IMR-90 (cell line): ENCODE measurements around the gene TACC2. TPM values are rescaled to one million over a fixed set of nuclear protein-coding genes. Genes with fewer than 3 reads are reported as not detected.

Experiments
- ATAC-seq: fragments of 200-7000 bp; cut with Tn5 transposase; 2 replicates; pipeline ENCODE4 v1.9.1; 2020; ENCODE audit warnings: low read depth, mild to moderate bottlenecking, moderate library complexity
- BruUV-seq: library from RNA; stranded (reverse); fragments of 400-500 nt; replicated peaks from 2 replicates; lab custom pipeline; 2021; lab: Mats Ljungman, UMichigan
- CTCF ChIA-PET: fragments of 300-600 bp; formaldehyde crosslinking; extraction: SDS; loops from one replicate; lab custom pipeline; 2021; ENCODE audit warnings: antibody characterized with exemption; lab: Yijun Ruan, JAX
- POLR2A ChIA-PET: fragments of 300-600 bp; sonication (Branson Sonifier 250); formaldehyde crosslinking; loops from one replicate; lab custom pipeline; 2022; ENCODE audit warnings: antibody characterized with exemption; ENCODE audit not compliant: unreplicated experiment; lab: Charles Lee
- DNase-seq: peaks from one replicate; pipeline ENCODE4 v3.0.0; 2013
- H2AFZ ChIP-seq: replicated peaks from 2 replicates; pipeline ENCODE3; 2013; ENCODE audit warnings: low read length, mild to moderate bottlenecking; ENCODE audit not compliant: poor library complexity
- H2AK5ac ChIP-seq: 2 replicates; pipeline ENCODE4 v1.6.1; 2013; ENCODE audit warnings: low read depth, low read length, inconsistent platforms
- H2AK9ac ChIP-seq: replicated peaks from 2 replicates; pipeline ENCODE3; 2013; ENCODE audit warnings: mild to moderate bottlenecking, low read depth, low read length, moderate library complexity; ENCODE audit not compliant: poor library complexity
- H2BK120ac ChIP-seq: 2 replicates; pipeline ENCODE4 v1.6.1; 2013; ENCODE audit warnings: low read depth, low read length, inconsistent platforms
- H2BK15ac ChIP-seq: 3 replicates; pipeline ENCODE4 v1.6.1; 2013; ENCODE audit warnings: low read depth, low read length, inconsistent platforms
- H2BK20ac ChIP-seq: 2 replicates; pipeline ENCODE4 v1.6.1; 2013; ENCODE audit warnings: low read depth, mild to moderate bottlenecking, inconsistent platforms, low read length, moderate library complexity
- H2BK5ac ChIP-seq: 2 replicates; pipeline ENCODE4 v1.6.1; 2013; ENCODE audit warnings: mild to moderate bottlenecking, low read depth, low read length, inconsistent platforms; ENCODE audit not compliant: poor library complexity, severe bottlenecking
- H3K14ac ChIP-seq: replicated peaks from 2 replicates; pipeline ENCODE4 v1.6.1; 2013; ENCODE audit warnings: low read depth, low read length, inconsistent platforms
- H3K18ac ChIP-seq: 2 replicates; pipeline ENCODE4 v1.6.1; 2013; ENCODE audit warnings: low read depth, low read length, control low read depth
- H3K23ac ChIP-seq: 2 replicates; pipeline ENCODE4 v1.6.1; 2013; ENCODE audit warnings: low read depth, low read length, inconsistent platforms
- H3K27ac ChIP-seq: 2 replicates; pipeline ENCODE4 v1.5.1; 2013; ENCODE audit warnings: mild to moderate bottlenecking, control low read depth, low read length; ENCODE audit not compliant: insufficient read depth
- H3K27me3 ChIP-seq: 2 replicates; pipeline ENCODE4 v1.6.1; 2013; ENCODE audit warnings: low read length; ENCODE audit not compliant: control insufficient read depth, insufficient read depth
- H3K36me3 ChIP-seq: 2 replicates; pipeline ENCODE4 v1.6.1; 2013; ENCODE audit warnings: low read length, mixed read lengths; ENCODE audit not compliant: control insufficient read depth, insufficient read depth
- H3K4ac ChIP-seq: 2 replicates; pipeline ENCODE4 v1.6.1; 2013; ENCODE audit warnings: low read depth, low read length, inconsistent platforms
- H3K4me1 ChIP-seq: 2 replicates; pipeline ENCODE4 v1.6.1; 2013; ENCODE audit warnings: low read length, mixed read lengths; ENCODE audit not compliant: control insufficient read depth, insufficient read depth
- H3K4me2 ChIP-seq: 2 replicates; pipeline ENCODE4 v1.6.1; 2013; ENCODE audit warnings: low read depth, mild to moderate bottlenecking, control low read depth, low read length, moderate library complexity
- H3K4me3 ChIP-seq: 2 replicates; pipeline ENCODE4 v1.5.1; 2013; ENCODE audit warnings: low read depth, mild to moderate bottlenecking, control low read depth, low read length, moderate library complexity; ENCODE audit not compliant: insufficient read depth
- H3K56ac ChIP-seq: 2 replicates; pipeline ENCODE4 v1.6.1; 2013; ENCODE audit warnings: low read length, inconsistent platforms; ENCODE audit not compliant: insufficient read depth; ENCODE audit errors: extremely low read depth
- H3K79me1 ChIP-seq, 2 experiments: 2 replicates each; pipeline ENCODE4 v1.6.1; 2013; ENCODE audit warnings: low read length in 2 of 2, inconsistent platforms in 1 of 2, low read depth in 1 of 2
- H3K9ac ChIP-seq: 2 replicates; pipeline ENCODE4 v1.6.1; 2013; ENCODE audit warnings: low read depth, low read length, control low read depth
- H3K9me1 ChIP-seq: 2 replicates; pipeline ENCODE4 v1.6.1; 2013; ENCODE audit warnings: low read length, inconsistent platforms; ENCODE audit not compliant: insufficient read depth
- H3K9me3 ChIP-seq: 2 replicates; pipeline ENCODE4 v1.6.1; 2013; ENCODE audit warnings: low read length; ENCODE audit not compliant: control insufficient read depth, insufficient read depth
- H4K20me1 ChIP-seq: 2 replicates; pipeline ENCODE4 v1.6.1; 2013; ENCODE audit warnings: low read length, inconsistent platforms; ENCODE audit not compliant: insufficient read depth
- H4K5ac ChIP-seq: 2 replicates; pipeline ENCODE4 v1.6.1; 2013; ENCODE audit warnings: mild to moderate bottlenecking, low read depth, low read length, control low read depth
- H4K8ac ChIP-seq, 2 experiments: 2 replicates each; pipeline ENCODE4 v1.6.1; 2013; ENCODE audit warnings: low read depth in 2 of 2, low read length in 2 of 2, control low read depth in 1 of 2, inconsistent platforms in 1 of 2
- H4K91ac ChIP-seq: 2 replicates; pipeline ENCODE4 v1.6.1; 2013; ENCODE audit warnings: low read depth, low read length, inconsistent platforms; ENCODE audit not compliant: insufficient read depth
- BHLHE40 ChIP-seq: fragments of 150-350 bp; IDR thresholded peaks from 2 replicates; pipeline ENCODE4 v1.6.1; 2016; ENCODE audit warnings: mild to moderate bottlenecking, low read depth, low read length
- CHD1 ChIP-seq: IDR thresholded peaks from 2 replicates; pipeline ENCODE4 v1.6.1; 2012; ENCODE audit warnings: low read depth, low read length, improper control_type of control experiment
- FOS ChIP-seq: fragments of 150-350 bp; IDR thresholded peaks from 2 replicates; pipeline ENCODE4 v1.6.1; 2016; ENCODE audit warnings: low read depth, low read length
- MAZ ChIP-seq: IDR thresholded peaks from 2 replicates; pipeline ENCODE4 v1.6.1; 2012; ENCODE audit warnings: low read depth, mild to moderate bottlenecking, low read length, improper control_type of control experiment, moderate library complexity, borderline replicate concordance
- RAD21 ChIP-seq: IDR thresholded peaks from 2 replicates; pipeline ENCODE4 v1.6.1; 2012; ENCODE audit warnings: low read length, improper control_type of control experiment
- RCOR1 ChIP-seq: IDR thresholded peaks from 2 replicates; pipeline ENCODE4 v1.6.1; 2012; ENCODE audit warnings: mild to moderate bottlenecking, low read length, improper control_type of control experiment; ENCODE audit not compliant: insufficient replicate concordance
- RFX5 ChIP-seq: IDR thresholded peaks from 2 replicates; pipeline ENCODE4 v1.8.0; 2012; ENCODE audit warnings: low read depth, mild to moderate bottlenecking, low read length, moderate library complexity
- SMC3 ChIP-seq: fragments of 150-350 bp; IDR thresholded peaks from 2 replicates; pipeline ENCODE4 v1.6.1; 2016; ENCODE audit warnings: low read depth, mild to moderate bottlenecking, antibody characterized with exemption, low read length, moderate library complexity
- WGBS, 2 experiments: methylation state at CpG; one replicate each; pipeline versions ENCODE4 v1.1.5 to v1.1.7; 2013; ENCODE audit warnings: missing lambda C conversion rate in 2 of 2; ENCODE audit not compliant: insufficient read length in 1 of 2; ENCODE audit errors: extremely low coverage in 2 of 2; 5-methylcytosine and 5-hydroxymethylcytosine counted together
- dilution Hi-C: fragments of 300-500 bp; cut with HindIII; formaldehyde crosslinking; loops from one replicate; pipeline ENCODE4 v1.14.3; 2018; ENCODE audit warnings: low sequenced_read_pairs; ENCODE audit not compliant: unreplicated experiment
- in situ Hi-C: fragments of 300-500 bp; cut with MboI; formaldehyde crosslinking; loops from 3 replicates; pipeline ENCODE4 v1.14.3; 2019; ENCODE audit warnings: low sequenced_read_pairs, inconsistent platforms, mixed read lengths
- intact Hi-C: fragments of 100-400 bp; cut with micrococcal nuclease; formaldehyde crosslinking; loops from 2 replicates; pipeline ENCODE4 v1.10.0; 2022
- polyA plus RNA-seq, 3 experiments: library from polyadenylated mRNA; depleted of rRNA; stranded (reverse); fragments of >200 nt; gene quantifications; 2 replicates each; pipeline ENCODE4 v1.2.3, GENCODE V29; 2012; ENCODE audit warnings: low replicate concordance in 1 of 3
- total RNA-seq: library from RNA; depleted of rRNA; stranded (reverse); fragments of >200 nt; gene quantifications from 2 replicates; pipeline ENCODE4 v1.2.3, GENCODE V29; 2012
- TF ChIP-seq, protein P1 (sequence below): fragments of 150-350 bp; IDR thresholded peaks from 2 replicates; pipeline ENCODE4 v1.6.1; 2016; ENCODE audit warnings: low read depth, mild to moderate bottlenecking, low read length, moderate library complexity, borderline replicate concordance
- TF ChIP-seq, protein P2 (sequence below): conservative IDR thresholded peaks from 2 replicates; pipeline ENCODE4 v1.5.1; 2012; ENCODE audit warnings: mild to moderate bottlenecking, low read depth, low read length, improper control_type of control experiment

TACC2 gene
- total and polyA plus RNA-seq, 2 of the 4 experiments (the other 2 are of a cell fraction) = 2.9 to 15.4 TPM

DNA sequence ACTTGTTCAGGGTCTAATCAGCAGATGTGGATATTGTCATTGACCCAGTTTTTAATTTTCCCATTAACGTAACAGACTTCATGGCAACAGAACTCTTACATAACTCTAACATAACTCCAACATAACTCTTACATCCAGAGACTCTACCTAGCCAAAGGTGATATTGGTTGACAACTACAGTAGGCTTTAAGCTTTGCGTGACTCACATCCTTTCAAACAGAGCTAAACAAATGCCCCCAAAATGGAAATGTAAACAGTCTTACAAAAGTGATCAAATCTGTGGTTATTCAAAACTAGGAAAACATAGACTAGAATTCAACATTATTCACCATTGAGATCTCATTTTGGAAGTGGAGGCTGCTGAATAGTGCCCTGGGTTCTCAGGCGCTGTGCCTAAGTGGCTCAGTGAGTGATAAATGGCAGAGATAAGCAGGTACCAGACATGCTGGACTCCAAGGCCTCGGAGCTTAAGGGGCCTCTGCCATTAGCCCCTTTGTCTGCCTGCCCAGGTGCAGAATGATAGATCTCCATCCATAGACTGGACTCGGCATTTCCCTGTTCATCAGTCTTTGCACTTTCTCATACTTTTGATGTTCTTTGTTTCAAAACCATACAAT is 247.8 kb downstream of the TACC2 start:
- ChIA-PET CTCF (no interaction called here), POLR2A (no interaction called here)
- H2AK5ac ChIP-seq = no peak overlapping the region
- H3K14ac ChIP-seq = no peak overlapping the region
- H3K27me3 ChIP-seq = no peaks in the 10 kb centered on the region
- H3K56ac ChIP-seq = no peak overlapping the region
- no peak overlapping the region for H3K4ac ChIP-seq
- H4K5ac ChIP-seq = no peak overlapping the region
- peaks cover 5% of the 10 kb centered on the region; the same call in 1 of the 2 replicates for H3K36me3 ChIP-seq
- in situ Hi-C loops = no loop called here
- H2BK5ac ChIP-seq = no peak overlapping the region
- no peaks in the 10 kb centered on the region for H3K9me1 ChIP-seq
- H4K8ac ChIP-seq = no peak overlapping the region
- H2AFZ ChIP-seq = no peak overlapping the region
- H3K9ac ChIP-seq = no peak overlapping the region
- no peak for DNase-seq
- H4K20me1 ChIP-seq = no peaks in the 10 kb centered on the region
- no TSS peak for BruUV-seq
- no peak overlapping the region for H3K23ac ChIP-seq
- no peak overlapping the region for H3K4me3 ChIP-seq
- no peak overlapping the region for H3K27ac ChIP-seq
- no peaks in the 10 kb centered on the region for H3K9me3 ChIP-seq
- peaks cover 0 to 9% of the 10 kb centered on the region in 2 experiments; a peak in 1 of 4 replicates for H3K79me1 ChIP-seq
- no peak overlapping the region for H2BK120ac ChIP-seq
- intact Hi-C loops = no loop called here
- whole genome bisulfite sequencing, 2 experiments = 67% methylated on average over 1 of the region's 5 CpGs; no CpG with 5 or more reads in 1 of the 2 experiments
- H3K4me1 ChIP-seq = peaks cover 8% of the 10 kb centered on the region; the same call in 1 of the 2 replicates
- dilution Hi-C loops = no loop called here
- TF ChIP-seq RFX5 (no peak), SMC3 (no peak), RAD21 (no peak), MAZ (no peak), RCOR1 (no peak), FOS (no peak), CHD1 (no peak), BHLHE40 (no peak)
- TF ChIP-seq, protein P1, sequence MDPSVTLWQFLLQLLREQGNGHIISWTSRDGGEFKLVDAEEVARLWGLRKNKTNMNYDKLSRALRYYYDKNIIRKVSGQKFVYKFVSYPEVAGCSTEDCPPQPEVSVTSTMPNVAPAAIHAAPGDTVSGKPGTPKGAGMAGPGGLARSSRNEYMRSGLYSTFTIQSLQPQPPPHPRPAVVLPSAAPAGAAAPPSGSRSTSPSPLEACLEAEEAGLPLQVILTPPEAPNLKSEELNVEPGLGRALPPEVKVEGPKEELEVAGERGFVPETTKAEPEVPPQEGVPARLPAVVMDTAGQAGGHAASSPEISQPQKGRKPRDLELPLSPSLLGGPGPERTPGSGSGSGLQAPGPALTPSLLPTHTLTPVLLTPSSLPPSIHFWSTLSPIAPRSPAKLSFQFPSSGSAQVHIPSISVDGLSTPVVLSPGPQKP = no peak
- TF ChIP-seq, protein P2, sequence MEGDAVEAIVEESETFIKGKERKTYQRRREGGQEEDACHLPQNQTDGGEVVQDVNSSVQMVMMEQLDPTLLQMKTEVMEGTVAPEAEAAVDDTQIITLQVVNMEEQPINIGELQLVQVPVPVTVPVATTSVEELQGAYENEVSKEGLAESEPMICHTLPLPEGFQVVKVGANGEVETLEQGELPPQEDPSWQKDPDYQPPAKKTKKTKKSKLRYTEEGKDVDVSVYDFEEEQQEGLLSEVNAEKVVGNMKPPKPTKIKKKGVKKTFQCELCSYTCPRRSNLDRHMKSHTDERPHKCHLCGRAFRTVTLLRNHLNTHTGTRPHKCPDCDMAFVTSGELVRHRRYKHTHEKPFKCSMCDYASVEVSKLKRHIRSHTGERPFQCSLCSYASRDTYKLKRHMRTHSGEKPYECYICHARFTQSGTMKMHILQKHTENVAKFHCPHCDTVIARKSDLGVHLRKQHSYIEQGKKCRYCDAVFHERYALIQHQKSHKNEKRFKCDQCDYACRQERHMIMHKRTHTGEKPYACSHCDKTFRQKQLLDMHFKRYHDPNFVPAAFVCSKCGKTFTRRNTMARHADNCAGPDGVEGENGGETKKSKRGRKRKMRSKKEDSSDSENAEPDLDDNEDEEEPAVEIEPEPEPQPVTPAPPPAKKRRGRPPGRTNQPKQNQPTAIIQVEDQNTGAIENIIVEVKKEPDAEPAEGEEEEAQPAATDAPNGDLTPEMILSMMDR = no peak
- no peak overlapping the region for H2BK20ac ChIP-seq
- no peak overlapping the region for H2AK9ac ChIP-seq
- ATAC-seq = no peak
- no peak overlapping the region for H3K4me2 ChIP-seq
- H4K91ac ChIP-seq = no peak overlapping the region
- no peak overlapping the region for H2BK15ac ChIP-seq
- H3K18ac ChIP-seq = no peak overlapping the region
